Thymus (tissue), 11 donors: ENCODE results near the gene IL34. TPM values are rescaled to one million over a fixed set of nuclear protein-coding genes. Genes with fewer than 3 reads are reported as not detected.

Experiments
- DNase-seq, 9 donors: peaks; one replicate each; pipeline ENCODE4 v3.0.0-alpha.2; 2013; ENCODE audit warnings: low spot score in 9 of 9, low read depth in 6 of 9, missing footprints in 1 of 9
- H3K27ac ChIP-seq, 2 donors: one replicate each; pipeline ENCODE4 v1.5.1; 2013; ENCODE audit warnings: control low read depth in 1 of 2, low read depth in 1 of 2, low read length in 1 of 2, mild to moderate bottlenecking in 1 of 2, moderate library complexity in 1 of 2
- H3K27me3 ChIP-seq, 2 donors: one replicate each; pipeline ENCODE4 v1.5.1; 2013; ENCODE audit warnings: low read length in 1 of 2; ENCODE audit not compliant: control insufficient read depth in 2 of 2, insufficient read depth in 1 of 2
- H3K36me3 ChIP-seq, 2 donors: one replicate each; pipeline ENCODE4 v1.5.1; 2013; ENCODE audit warnings: low read length in 1 of 2, mild to moderate bottlenecking in 1 of 2, moderate library complexity in 1 of 2; ENCODE audit not compliant: control insufficient read depth in 2 of 2, insufficient read depth in 2 of 2
- H3K4me1 ChIP-seq, 2 donors: one replicate each; pipeline ENCODE4 v1.5.1; 2013; ENCODE audit warnings: low read length in 2 of 2; ENCODE audit not compliant: control insufficient read depth in 2 of 2, insufficient read depth in 2 of 2
- H3K4me3 ChIP-seq, 2 donors: one replicate each; pipeline ENCODE4 v1.5.1; 2013; ENCODE audit warnings: low read length in 2 of 2, control low read depth in 1 of 2, mild to moderate bottlenecking in 1 of 2
- H3K9me3 ChIP-seq, 2 donors: one replicate each; pipeline ENCODE4 v1.5.1; 2013; ENCODE audit warnings: low read length in 1 of 2, mild to moderate bottlenecking in 1 of 2; ENCODE audit not compliant: control insufficient read depth in 2 of 2, insufficient read depth in 1 of 2
- WGBS: extraction: QIAGEN DNeasy Blood & Tissue Kit; methylation state at CpG from one replicate; pipeline ENCODE4 v1.1.7; 2013; 5-methylcytosine and 5-hydroxymethylcytosine counted together
- polyA plus RNA-seq: library from polyadenylated mRNA; stranded (reverse); fragments of 200-250 nt; gene quantifications from one replicate; pipeline ENCODE4 v1.2.3, GENCODE V29; 2013
- total RNA-seq: library from RNA; stranded (reverse); fragments of 120-200 nt; gene quantifications from one replicate; pipeline ENCODE4 v1.2.4, GENCODE V29; 2013
- donor health status: healthy.

The IL34 gene
- total and polyA plus RNA-seq, 2 donors = 4.7 to 10.1 TPM

GRCh38 chr16:70701998-70702397, 55.6 kb downstream of the IL34 start:
- H3K4me1 ChIP-seq = peaks cover 34 to 100% of the 10 kb centered on the region in 2 donors
- peak overlapping the region in 1 of 2 donors; percentile 37 for H3K27ac ChIP-seq

DNA sequence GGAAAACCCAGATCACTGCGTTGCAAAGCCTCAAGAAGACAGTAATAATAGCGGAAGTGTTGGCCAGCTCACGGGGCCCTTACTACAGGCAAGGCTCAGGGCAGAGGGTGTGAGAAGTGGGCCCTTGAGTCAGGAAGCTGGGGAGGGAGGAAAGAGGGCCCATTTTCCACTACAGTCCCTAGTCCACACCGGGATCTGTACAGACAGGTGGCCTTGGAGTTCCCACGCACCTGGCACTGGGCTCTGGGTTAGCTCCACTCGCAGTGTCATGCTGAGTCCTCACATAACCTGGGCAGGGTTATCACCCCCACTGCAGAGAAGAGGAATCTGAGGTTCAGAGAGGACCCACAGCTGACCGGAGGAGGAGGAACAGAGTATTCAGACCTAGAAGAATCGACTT, 56.3 kb downstream of the IL34 start:
- Histone ChIP-seq H3K4me3 (no peak overlapping the region), H3K27ac (peak overlapping the region; percentile 22 to 36), H3K27me3 (no peaks in the 10 kb centered on the region), H3K9me3 (peaks cover 1 to 20% of the 10 kb centered on the region in 2 donors), H3K36me3 (peaks cover 7 to 17% of the 10 kb centered on the region in 2 donors), H3K4me1 (peaks cover 32 to 100% of the 10 kb centered on the region in 2 donors)
- no peak for DNase-seq
- WGBS = 93% methylated on average over 8 of the region's 8 CpGs

More at GRCh38 chr16:70701998-70702397, 55.6 kb downstream of the IL34 start:
- Histone ChIP-seq H3K9me3 (peaks cover 1 to 20% of the 10 kb centered on the region in 2 donors), H3K4me3 (no peak overlapping the region), H3K27me3 (no peaks in the 10 kb centered on the region), H3K36me3 (peaks cover 7 to 18% of the 10 kb centered on the region in 2 donors)
- WGBS = 95% methylated on average over 8 of the region's 8 CpGs
- DNase-seq = no peak

DNA sequence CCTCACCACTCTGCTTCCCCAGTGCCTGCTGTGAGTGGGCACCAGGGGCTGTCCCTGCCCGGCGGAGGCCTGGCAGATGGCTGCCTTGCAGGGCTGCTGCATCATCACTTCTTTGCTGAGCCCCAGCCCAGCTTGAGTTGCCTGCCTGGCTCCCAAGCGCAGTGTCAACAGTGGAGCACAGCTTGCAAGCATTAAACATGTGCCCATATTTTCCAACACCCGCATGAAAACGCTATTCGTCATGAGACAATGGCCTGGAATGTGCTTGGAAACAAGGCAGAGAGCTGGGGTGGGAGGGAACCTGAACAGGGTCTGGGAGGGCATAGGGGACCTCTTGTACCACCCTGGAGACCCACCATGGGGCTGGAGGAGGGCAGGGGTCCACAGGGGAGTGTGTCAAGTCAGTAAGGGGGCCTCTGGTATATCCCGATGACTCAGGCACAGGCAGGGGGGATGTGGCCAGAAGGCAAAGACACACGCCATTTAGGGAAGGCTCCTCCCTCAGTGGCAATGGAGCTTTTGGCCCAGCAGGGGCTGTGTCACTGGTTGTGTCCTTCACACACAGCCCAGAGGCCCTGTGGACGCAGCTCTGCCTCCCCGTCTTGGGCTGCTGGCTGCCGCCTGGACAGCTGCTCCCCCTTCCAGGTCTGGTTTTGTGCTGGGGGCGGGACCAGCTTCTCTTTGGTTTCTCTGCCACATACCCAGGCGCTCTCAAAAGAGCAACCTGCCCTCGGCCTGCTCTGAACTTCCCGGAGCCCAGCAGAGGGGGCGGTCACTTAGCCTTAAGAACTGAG, 56.9 kb downstream of the IL34 start:
- Histone ChIP-seq H3K4me1 (peaks cover 33 to 100% of the 10 kb centered on the region in 2 donors), H3K36me3 (peaks cover 7 to 11% of the 10 kb centered on the region in 2 donors), H3K9me3 (peaks cover 1 to 15% of the 10 kb centered on the region in 2 donors), H3K27me3 (no peaks in the 10 kb centered on the region), H3K4me3 (no peak overlapping the region), H3K27ac (peak overlapping the region in 1 of 2 donors; percentile 22)
- 93% methylated on average over 16 of the region's 16 CpGs for WGBS
- DNase-seq = no peak

DNA sequence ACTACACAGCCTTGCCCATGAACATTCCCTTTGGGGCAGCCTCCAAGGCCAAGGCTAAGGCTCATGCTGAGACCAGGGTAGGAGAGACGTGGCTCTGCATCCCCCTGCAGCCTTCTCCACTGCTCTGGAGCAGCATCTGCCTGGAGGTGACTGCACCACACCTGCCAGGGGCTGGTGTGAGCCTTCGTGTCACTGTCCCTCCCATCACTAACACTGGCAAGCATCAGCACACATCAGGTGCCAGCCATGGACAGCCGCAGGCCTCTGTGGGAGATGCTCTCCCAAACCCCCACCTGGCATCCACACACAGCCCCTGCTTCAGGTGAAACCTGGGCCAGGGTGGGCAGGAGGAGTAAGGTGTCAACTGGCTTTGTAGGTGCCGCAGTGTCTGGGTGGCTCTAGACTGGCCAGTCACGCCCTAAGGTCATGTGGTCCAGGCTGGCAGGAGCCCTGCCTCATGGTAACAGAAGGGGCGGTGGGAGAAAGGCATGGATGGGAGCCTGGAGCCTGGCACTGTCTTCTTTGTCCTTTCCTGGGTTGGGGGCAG, 57.5 kb downstream of the IL34 start:
- DNase-seq = no peak
- Histone ChIP-seq H3K4me1 (peaks cover 39 to 100% of the 10 kb centered on the region in 2 donors), H3K36me3 (peaks cover 3 to 6% of the 10 kb centered on the region in 2 donors), H3K27me3 (no peaks in the 10 kb centered on the region), H3K9me3 (peaks cover 1 to 8% of the 10 kb centered on the region in 2 donors), H3K4me3 (no peak overlapping the region), H3K27ac (peak overlapping the region in 1 of 2 donors; percentile 4)
- WGBS = 88% methylated on average over 6 of the region's 6 CpGs

DNA sequence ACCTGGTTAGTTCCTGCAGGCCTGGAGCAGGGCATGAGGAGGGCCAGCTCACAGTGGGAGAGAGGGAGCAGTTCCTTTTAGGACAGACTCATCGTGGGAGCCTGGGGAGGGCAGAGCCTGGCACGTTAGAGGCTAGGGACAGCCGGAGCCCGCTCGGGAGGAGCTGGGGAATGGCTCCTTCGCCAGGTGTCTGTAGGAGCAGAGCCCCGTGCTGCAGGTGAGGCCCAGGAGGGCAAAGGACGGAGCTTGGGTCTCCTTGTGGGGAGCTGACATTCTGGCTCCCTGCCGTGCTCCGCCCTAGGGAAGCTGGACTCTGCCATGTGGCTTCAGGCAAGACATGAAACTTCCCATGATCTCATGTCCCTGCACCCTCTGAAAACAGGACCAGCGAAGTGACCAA, 58.2 kb downstream of the IL34 start:
- no peak overlapping the region for H3K4me3 ChIP-seq
- H3K36me3 ChIP-seq = peaks cover 2 to 5% of the 10 kb centered on the region in 2 donors
- H3K27me3 ChIP-seq = no peaks in the 10 kb centered on the region
- WGBS = 95% methylated on average over 11 of the region's 11 CpGs
- peaks cover 46 to 100% of the 10 kb centered on the region in 2 donors for H3K4me1 ChIP-seq
- peak overlapping the region in 1 of 2 donors; percentile 19 for H3K27ac ChIP-seq
- H3K9me3 ChIP-seq = peaks cover 1 to 5% of the 10 kb centered on the region in 2 donors
- peak in 1 of 9 donors; percentile 11 for DNase-seq

DNA sequence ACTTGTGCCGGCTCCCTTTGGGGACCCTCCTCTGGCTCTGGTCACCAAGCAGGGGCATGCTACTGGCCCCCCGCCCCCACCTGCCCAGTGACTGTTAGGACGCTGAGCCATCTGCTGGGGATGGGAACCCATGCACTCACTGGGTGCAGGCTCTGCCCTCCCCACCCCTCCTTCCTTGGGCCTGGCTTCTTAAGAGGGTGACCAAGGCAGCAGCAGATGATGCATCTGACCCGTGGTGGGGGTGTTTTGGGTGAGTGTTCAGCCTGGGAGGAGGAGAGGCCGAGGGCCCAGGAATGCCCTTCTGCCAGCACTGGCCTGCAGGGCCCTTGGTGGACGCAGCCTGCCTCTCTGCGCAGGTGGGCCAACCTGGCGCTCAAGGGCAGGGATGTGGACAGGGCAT, 58.7 kb downstream of the IL34 start:
- no peak for DNase-seq
- peaks cover 50 to 100% of the 10 kb centered on the region in 2 donors for H3K4me1 ChIP-seq
- WGBS = 98% methylated on average over 8 of the region's 8 CpGs
- peaks cover 0 to 5% of the 10 kb centered on the region in 2 donors for H3K9me3 ChIP-seq
- H3K36me3 ChIP-seq = peaks cover 0 to 5% of the 10 kb centered on the region in 2 donors
- no peak overlapping the region for H3K27ac ChIP-seq
- no peaks in the 10 kb centered on the region for H3K27me3 ChIP-seq
- no peak overlapping the region for H3K4me3 ChIP-seq

DNA sequence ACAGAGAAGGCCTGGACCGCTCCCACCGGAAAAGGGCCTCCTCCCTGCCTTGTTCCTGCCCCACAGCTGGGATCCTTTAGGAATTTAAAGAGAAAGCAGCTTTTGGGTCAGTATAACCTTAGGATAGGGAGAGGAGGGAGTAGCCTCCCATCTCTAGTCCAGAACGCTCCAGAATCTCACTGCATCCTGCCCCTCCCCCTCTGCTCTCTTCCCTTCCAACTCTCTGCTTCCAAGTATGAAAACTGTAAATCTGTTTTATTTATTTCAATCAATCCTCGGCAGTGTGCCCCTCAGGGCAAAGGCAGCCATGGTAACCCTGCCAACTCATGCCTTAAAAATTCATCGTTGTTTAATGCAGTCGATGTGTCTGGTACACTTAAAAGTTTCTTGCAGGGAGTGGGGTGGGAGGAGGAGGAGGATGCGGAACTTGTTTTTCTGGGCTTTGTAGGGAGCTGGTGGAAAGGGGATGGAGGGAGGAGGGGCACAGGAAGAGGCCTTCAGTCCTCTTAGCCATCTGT, 60.6 kb downstream of the IL34 start:
- 91% methylated on average over 7 of the region's 7 CpGs for WGBS
- DNase-seq = no peak
- no peaks in the 10 kb centered on the region for H3K27me3 ChIP-seq
- H3K27ac ChIP-seq = peak overlapping the region in 1 of 2 donors; percentile 96
- peaks cover 0 to 5% of the 10 kb centered on the region in 2 donors for H3K9me3 ChIP-seq
- H3K4me3 ChIP-seq = no peak overlapping the region
- H3K4me1 ChIP-seq = peaks cover 58 to 100% of the 10 kb centered on the region in 2 donors
- H3K36me3 ChIP-seq = peaks cover 3 to 5% of the 10 kb centered on the region in 2 donors

DNA sequence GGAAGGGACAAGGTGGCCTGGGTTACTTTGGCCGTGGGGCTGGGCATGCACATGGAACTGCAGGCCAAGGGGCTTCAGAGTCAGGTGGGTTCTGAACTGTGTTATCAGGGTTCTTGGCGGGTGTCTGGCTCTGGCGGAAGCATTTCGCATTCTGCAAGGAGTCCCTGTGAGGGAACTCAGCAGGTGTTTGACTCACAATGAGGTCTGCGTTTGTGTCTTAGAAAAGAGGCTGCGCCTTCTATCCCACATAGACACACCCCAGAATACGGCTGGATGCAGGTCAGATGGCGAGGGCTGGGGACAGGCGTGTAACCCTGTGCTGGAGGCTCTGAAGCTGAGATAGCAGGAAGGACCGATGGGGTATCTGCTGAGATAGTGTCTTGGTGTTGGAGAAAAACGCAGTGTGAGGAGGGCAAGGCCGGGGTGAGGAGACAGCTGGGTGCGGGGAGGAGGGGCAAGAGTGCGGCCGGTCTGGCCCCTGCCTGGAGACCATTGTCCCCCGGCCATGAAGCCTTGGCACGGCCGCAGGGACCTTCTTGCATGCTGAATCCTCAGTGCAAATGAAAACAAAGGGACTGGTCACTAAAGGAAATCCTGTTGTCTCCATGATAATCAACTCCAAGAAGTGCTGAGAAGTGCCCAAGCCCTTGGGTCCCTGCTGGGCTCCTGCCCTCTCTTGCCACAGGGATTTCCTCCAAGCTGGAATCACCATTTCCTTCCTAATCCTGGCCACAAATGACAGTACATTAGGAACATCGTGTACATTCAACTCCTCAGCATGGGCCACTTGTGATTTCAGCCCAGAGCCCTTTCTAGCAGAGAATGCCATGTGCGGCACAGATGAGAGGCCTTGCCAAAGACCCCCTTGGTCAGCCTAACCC, 62.2 kb downstream of the IL34 start:
- Histone ChIP-seq H3K27me3 (no peaks in the 10 kb centered on the region), H3K27ac (peak overlapping the region; percentile 81 to 96), H3K4me3 (no peak overlapping the region), H3K9me3 (peaks cover 0 to 5% of the 10 kb centered on the region in 2 donors), H3K4me1 (peaks cover 69 to 100% of the 10 kb centered on the region in 2 donors), H3K36me3 (peaks cover 3 to 5% of the 10 kb centered on the region in 2 donors)
- peak in 1 of 9 donors; percentile 86 for DNase-seq
- 62% methylated on average over 20 of the region's 20 CpGs for WGBS
